GM19468 (cell line): ENCODE data around the gene PRKCB.

Experiments
- ATAC-seq: cut with Tn5 transposase; IDR thresholded peaks from one replicate; pipeline ENCODE4 v1.9.1; 2021; ENCODE audit warnings: mild to moderate bottlenecking, moderate library complexity, moderate number of reproducible peaks; ENCODE audit not compliant: unreplicated experiment; ENCODE audit errors: extremely low read depth

PRKCB gene

DNA sequence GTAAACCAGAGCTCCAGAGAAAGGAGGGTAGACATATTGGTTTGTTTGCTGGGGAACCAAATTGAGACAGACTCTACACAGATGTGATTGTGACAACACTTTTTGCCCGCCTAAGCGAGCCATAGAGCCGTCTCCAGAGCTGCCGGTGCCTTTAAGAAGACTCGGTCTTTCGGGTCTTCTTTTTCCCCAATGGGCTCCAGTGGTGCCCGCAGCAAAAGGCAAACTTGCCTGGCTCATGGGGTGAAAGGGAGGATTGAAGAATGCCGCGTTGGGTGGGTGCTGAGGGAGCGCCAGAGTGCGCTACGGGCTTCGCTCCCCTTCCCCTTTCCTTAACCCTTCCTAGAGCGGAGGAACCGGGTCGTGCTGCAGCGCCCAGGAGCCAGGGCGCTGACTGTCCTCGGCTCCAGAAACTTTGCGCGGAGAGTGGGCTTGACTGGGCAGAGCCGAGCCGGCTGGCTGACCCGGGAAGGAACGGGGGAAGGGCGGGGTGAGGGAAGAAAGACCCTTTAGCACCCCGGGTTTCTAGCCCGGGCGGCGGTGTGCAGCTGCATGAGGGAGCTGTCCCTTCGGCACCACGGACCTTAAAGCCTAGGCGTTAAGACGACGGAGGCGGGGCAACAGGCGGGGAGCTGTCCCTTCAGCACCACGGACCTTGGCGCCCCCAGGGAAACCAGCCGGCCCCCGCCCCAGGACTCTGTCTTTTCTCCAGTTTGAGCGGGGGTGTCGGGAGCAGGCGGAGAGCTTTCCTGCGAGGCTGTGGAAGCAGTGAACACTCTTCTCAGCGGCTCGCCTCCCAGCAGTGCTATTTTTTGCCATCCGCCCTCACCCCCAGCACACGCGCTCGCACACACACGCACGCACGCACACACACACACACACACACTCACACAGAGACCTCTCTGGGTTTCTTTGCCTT, 419.9 kb downstream of the PRKCB start, which contains the start of gene CACNG3:
TSS of gene CACNG3 (plus strand) at position 880 of the 916 bp plus-strand sequence. CDS start 420 bp downstream, outside the sequence.
- no peak for ATAC-seq

DNA sequence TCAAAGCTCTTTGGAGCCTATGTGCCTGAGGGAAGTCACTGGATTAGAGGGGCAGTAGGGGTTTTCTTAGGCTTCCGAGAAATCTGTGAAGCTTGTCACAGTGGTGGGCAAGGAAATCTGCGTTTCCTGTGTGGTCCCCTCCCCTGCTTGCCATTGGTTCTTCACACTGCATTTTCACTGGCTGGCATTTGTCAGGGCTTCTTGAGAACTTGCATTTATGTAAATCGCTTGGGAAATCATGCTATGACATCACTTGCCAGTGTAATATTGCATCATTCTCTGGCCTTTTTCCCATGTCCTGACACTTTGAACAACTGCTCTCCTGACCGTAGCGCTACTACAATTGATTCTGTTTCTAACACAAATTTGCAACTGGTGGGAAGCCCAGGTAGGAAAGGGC, 422.2 kb downstream of the PRKCB start:
- no peak for ATAC-seq

DNA sequence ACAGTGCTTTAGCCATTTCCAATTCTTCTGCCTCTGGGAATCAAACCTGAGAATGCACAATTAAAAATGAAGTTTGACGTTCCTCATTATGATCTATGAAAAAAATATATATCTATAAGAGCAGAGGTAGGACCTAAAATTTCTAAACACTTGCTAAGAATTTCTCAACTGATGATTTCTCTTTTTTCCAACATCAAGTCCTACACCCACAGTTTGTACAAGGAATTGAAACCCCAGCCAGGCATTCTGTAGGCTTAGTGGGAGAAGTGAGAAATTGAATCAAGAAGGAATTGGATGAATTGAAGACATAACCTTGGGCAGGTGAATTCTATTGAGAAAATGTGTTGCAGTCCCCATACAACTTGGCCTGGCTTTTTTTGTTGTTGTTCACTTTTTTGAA, 423.0 kb downstream of the PRKCB start:
- no peak for ATAC-seq

DNA sequence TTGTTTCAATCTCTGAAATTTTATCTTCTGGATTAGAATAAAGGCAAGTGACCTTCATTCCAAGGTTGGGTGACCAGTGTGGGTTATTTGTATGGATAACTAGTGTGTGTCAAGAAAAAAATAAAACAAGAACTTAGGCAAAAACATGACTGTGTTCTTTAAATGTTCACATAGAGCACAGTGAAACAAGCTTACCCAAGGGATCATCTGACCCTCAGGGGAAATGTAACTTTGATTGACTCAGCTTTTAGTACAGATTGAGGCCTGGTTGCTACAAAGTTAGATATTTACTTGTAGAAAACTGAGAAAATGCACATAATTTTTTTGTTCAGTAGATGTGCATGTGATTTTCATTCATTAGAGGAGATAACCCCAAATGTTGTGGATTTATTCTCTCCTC, 427.0 kb downstream of the PRKCB start:
- ATAC-seq = no peak
